Measurements from ENCODE around the gene MLLT1. TPM values are rescaled to one million over a fixed set of nuclear protein-coding genes. Genes with fewer than 3 reads are reported as not detected.

MLLT1 gene
- total RNA-seq, 1 experiment from 2014 or later: 29.0 TPM

- H3F3A ChIP-seq (ENCODE audit: low read length, unreplicated experiment): no peaks in the 10 kb centered on the region
- DNase-seq: no peak
- intact Hi-C loops (cut with micrococcal nuclease): no loop called here
- H3K4me1 ChIP-seq (ENCODE audit: insufficient read depth, low read length): no peaks in the 10 kb centered on the region; the same call in 1 of the 2 replicates
- ChIA-PET POLR2A (ENCODE audit: unreplicated experiment) (no interaction called here), CTCF (no interaction called here)
- no peak for TF ChIP-seq EZH2phosphoT487 (IDR thresholded peaks at IDR 0.05; ENCODE audit: borderline replicate concordance, low read length)
- no peak for TF ChIP-seq CTCF (conservative IDR thresholded peaks at IDR 0.05; ENCODE audit: low read depth, low read length)
- TF ChIP-seq EZH2 (IDR thresholded peaks at IDR 0.05; ENCODE audit: low read length, unreplicated experiment): no peak
- H3K9me3 ChIP-seq (ENCODE audit: low read length): no peaks in the 10 kb centered on the region
- no peak overlapping the region for H3K9ac ChIP-seq (ENCODE audit: low read length)
- H2AFZ ChIP-seq (ENCODE audit: low read length): no peak overlapping the region
- peaks cover 42% of the 10 kb centered on the region for H3K79me2 ChIP-seq (ENCODE audit: low read length)
- no peak overlapping the region for H3K4me3 ChIP-seq (ENCODE audit: low read length)
- ATAC-seq: no peak
- H3K4me2 ChIP-seq (ENCODE audit: low read length): no peak overlapping the region
- H3K36me3 ChIP-seq (ENCODE audit: low read depth, low read length): peaks cover 17% of the 10 kb centered on the region
- BruUV-seq (replicated peaks): no TSS peak
- H4K20me1 ChIP-seq (ENCODE audit: low read length): no peaks in the 10 kb centered on the region
- no peaks in the 10 kb centered on the region for H3K9me2 ChIP-seq (replicated peaks; ENCODE audit: low read length)
- H3K27me3 ChIP-seq (ENCODE audit: low read length): no peaks in the 10 kb centered on the region
- no peak overlapping the region for H3K27ac ChIP-seq (ENCODE audit: low read length)
These were observed 17.9 kb downstream of the MLLT1 start for GRCh38 chr19:6261883-6262282.

- Histone ChIP-seq H3K36me3 (ENCODE audit: low read depth, low read length) (peaks cover 14% of the 10 kb centered on the region), H3K4me2 (ENCODE audit: low read length) (no peak overlapping the region), H3F3A (ENCODE audit: low read length, unreplicated experiment) (no peaks in the 10 kb centered on the region), H3K9ac (ENCODE audit: low read length) (no peak overlapping the region), H3K9me3 (ENCODE audit: low read length) (no peaks in the 10 kb centered on the region), H3K4me1 (ENCODE audit: insufficient read depth, low read length) (no peaks in the 10 kb centered on the region; the same call in 1 of the 2 replicates), H3K27ac (ENCODE audit: low read length) (no peak overlapping the region), H3K27me3 (ENCODE audit: low read length) (no peaks in the 10 kb centered on the region), H4K20me1 (ENCODE audit: low read length) (no peaks in the 10 kb centered on the region), H3K79me2 (ENCODE audit: low read length) (peaks cover 37% of the 10 kb centered on the region), H2AFZ (ENCODE audit: low read length) (no peak overlapping the region), H3K4me3 (ENCODE audit: low read length) (no peak overlapping the region), H3K9me2 (replicated peaks; ENCODE audit: low read length) (no peaks in the 10 kb centered on the region)
- intact Hi-C loops (cut with micrococcal nuclease): no loop called here
- ChIA-PET CTCF (interaction anchor here (0.6 kb wide), 1 partner anchor 85 kb away, joined by 8 read pairs; no protein-coding TSS in a partner anchor), POLR2A (ENCODE audit: unreplicated experiment) (interaction anchor here (0.6 kb wide), 1 partner anchor 13 kb away, joined by 4 read pairs; no protein-coding TSS in a partner anchor)
- DNase-seq: peak; percentile 54
- peak; percentile 88 for ATAC-seq
- no peak for TF ChIP-seq EZH2 (IDR thresholded peaks at IDR 0.05; ENCODE audit: low read length, unreplicated experiment)
- TF ChIP-seq EZH2phosphoT487 (IDR thresholded peaks at IDR 0.05; ENCODE audit: borderline replicate concordance, low read length): no peak
- peak; percentile 73 for TF ChIP-seq CTCF (conservative IDR thresholded peaks at IDR 0.05; ENCODE audit: low read depth, low read length)
- no TSS peak for BruUV-seq (replicated peaks)
These were observed 18.7 kb downstream of the MLLT1 start for GRCh38 chr19:6260912-6261650.

GRCh38 chr19:6260376-6260775 lies 19.4 kb downstream of the MLLT1 start:
- Histone ChIP-seq H3K36me3 (ENCODE audit: low read depth, low read length) (peaks cover 14% of the 10 kb centered on the region), H3K4me1 (ENCODE audit: insufficient read depth, low read length) (no peaks in the 10 kb centered on the region; the same call in 1 of the 2 replicates), H3K27ac (ENCODE audit: low read length) (no peak overlapping the region), H3K9me2 (replicated peaks; ENCODE audit: low read length) (no peaks in the 10 kb centered on the region), H3K4me2 (ENCODE audit: low read length) (no peak overlapping the region), H3K9me3 (ENCODE audit: low read length) (no peaks in the 10 kb centered on the region), H3K79me2 (ENCODE audit: low read length) (peaks cover 34% of the 10 kb centered on the region), H3K4me3 (ENCODE audit: low read length) (no peak overlapping the region), H2AFZ (ENCODE audit: low read length) (no peak overlapping the region), H3K9ac (ENCODE audit: low read length) (no peak overlapping the region), H3F3A (ENCODE audit: low read length, unreplicated experiment) (no peaks in the 10 kb centered on the region), H3K27me3 (ENCODE audit: low read length) (no peaks in the 10 kb centered on the region), H4K20me1 (ENCODE audit: low read length) (no peaks in the 10 kb centered on the region)
- intact Hi-C loops (cut with micrococcal nuclease): no loop called here
- no TSS peak for BruUV-seq (replicated peaks)
- no peak for ATAC-seq
- no peak for TF ChIP-seq EZH2phosphoT487 (IDR thresholded peaks at IDR 0.05; ENCODE audit: borderline replicate concordance, low read length)
- TF ChIP-seq EZH2 (IDR thresholded peaks at IDR 0.05; ENCODE audit: low read length, unreplicated experiment): no peak
- no peak for TF ChIP-seq CTCF (conservative IDR thresholded peaks at IDR 0.05; ENCODE audit: low read depth, low read length)
- DNase-seq: no peak
- ChIA-PET POLR2A (ENCODE audit: unreplicated experiment) (no interaction called here), CTCF (no interaction called here)

All from PC-3 (cell line).